Measurements from ENCODE around the gene HSF2BP. TPM values are rescaled to one million over a fixed set of nuclear protein-coding genes. Genes with fewer than 3 reads are reported as not detected.

Gene HSF2BP
- 0.20 and 0.73 TPM in 2 replicates for total RNA-seq

GRCh38 chr21:43659136-43660000 lies at the start of gene HSF2BP, which contains the start of gene RRP1B:
Gene HSF2BP, minus strand, starts transcription at chr21:43659488. Its CDS starts 1,392 bp downstream, at chr21:43658096.
Gene RRP1B, plus strand, starts transcription at chr21:43659560. Its CDS starts 105 bp downstream, at chr21:43659665.

Small RNA genes within 50 kb of the gene (small RNA-seq; reads per million reads assigned to genes)
- gene MIR6070: not detected

Other genes starting within 250 kb of the HSF2BP start
- gene SIK1, start 232.4 kb downstream of the HSF2BP start, total RNA-seq: under 0.01 and 0.39 TPM in 2 replicates
- 25.0 and 45.7 TPM in 2 replicates for gene RRP1B, start 72 bp upstream of the HSF2BP start, total RNA-seq
- gene PDXK, start 59.6 kb upstream of the HSF2BP start, total RNA-seq: 52.5 and 58.8 TPM in 2 replicates
- 23.5 and 28.3 TPM in 2 replicates for gene CSTB, start 116.8 kb upstream of the HSF2BP start, total RNA-seq
- 24.3 and 30.3 TPM in 2 replicates for gene RRP1, start 130.1 kb upstream of the HSF2BP start, total RNA-seq
- gene AGPAT3, start 205.7 kb upstream of the HSF2BP start, total RNA-seq: 25.4 and 34.2 TPM in 2 replicates

Measured in subcutaneous preadipocyte (primary cell).